Immature natural killer cell (primary cell): ENCODE data around the gene MYO1C. TPM values are rescaled to one million over a fixed set of nuclear protein-coding genes. Genes with fewer than 3 reads are reported as not detected.

Source experiments
- DNase-seq, 3 donors: peaks; one replicate each; pipeline ENCODE4 v3.0.0; 2022; ENCODE audit warnings: mixed read lengths in 1 of 3
- H3K27ac Mint-ChIP-seq, 6 donors: one replicate each; pipeline ENCODE4 v1.8.0; 2020; ENCODE audit warnings: mixed read lengths in 6 of 6, mild to moderate bottlenecking in 5 of 6, inconsistent platforms in 4 of 6, moderate library complexity in 3 of 6
- H3K27me3 Mint-ChIP-seq, 3 donors: one replicate each; pipeline ENCODE4 v1.8.0; 2020 to 2021; ENCODE audit warnings: low read depth in 3 of 3, mild to moderate bottlenecking in 3 of 3, mixed read lengths in 3 of 3, moderate library complexity in 3 of 3, inconsistent platforms in 1 of 3
- H3K36me3 Mint-ChIP-seq, 3 donors: one replicate each; pipeline ENCODE4 v1.8.0; 2020; ENCODE audit warnings: mixed read lengths in 3 of 3, inconsistent platforms in 2 of 3, mild to moderate bottlenecking in 2 of 3
- H3K4me1 Mint-ChIP-seq, 2 donors: one replicate each; pipeline ENCODE4 v1.8.0; 2020; ENCODE audit warnings: inconsistent platforms in 2 of 2, mild to moderate bottlenecking in 2 of 2, mixed read lengths in 2 of 2, moderate library complexity in 1 of 2
- H3K4me3 Mint-ChIP-seq, 5 donors: one replicate each; pipeline ENCODE4 v1.8.0; 2020; ENCODE audit warnings: mild to moderate bottlenecking in 5 of 5, mixed read lengths in 5 of 5, inconsistent platforms in 3 of 5, moderate library complexity in 3 of 5
- H3K9me3 Mint-ChIP-seq, 6 donors: one replicate each; pipeline ENCODE4 v1.8.0; 2020; ENCODE audit warnings: mild to moderate bottlenecking in 6 of 6, mixed read lengths in 6 of 6, inconsistent platforms in 4 of 6, moderate library complexity in 3 of 6
- polyA plus RNA-seq, 3 donors: library from polyadenylated mRNA; unstranded; fragments of 300-500 nt; fragmentation: Illumina TruSeq; gene quantifications; one replicate each; pipeline ENCODE4 v1.2.3, GENCODE V29; 2021

MYO1C gene
- polyA plus RNA-seq, 3 donors from 2014 or later = 0.63 to 0.86 TPM; not detected in 1

DNA sequence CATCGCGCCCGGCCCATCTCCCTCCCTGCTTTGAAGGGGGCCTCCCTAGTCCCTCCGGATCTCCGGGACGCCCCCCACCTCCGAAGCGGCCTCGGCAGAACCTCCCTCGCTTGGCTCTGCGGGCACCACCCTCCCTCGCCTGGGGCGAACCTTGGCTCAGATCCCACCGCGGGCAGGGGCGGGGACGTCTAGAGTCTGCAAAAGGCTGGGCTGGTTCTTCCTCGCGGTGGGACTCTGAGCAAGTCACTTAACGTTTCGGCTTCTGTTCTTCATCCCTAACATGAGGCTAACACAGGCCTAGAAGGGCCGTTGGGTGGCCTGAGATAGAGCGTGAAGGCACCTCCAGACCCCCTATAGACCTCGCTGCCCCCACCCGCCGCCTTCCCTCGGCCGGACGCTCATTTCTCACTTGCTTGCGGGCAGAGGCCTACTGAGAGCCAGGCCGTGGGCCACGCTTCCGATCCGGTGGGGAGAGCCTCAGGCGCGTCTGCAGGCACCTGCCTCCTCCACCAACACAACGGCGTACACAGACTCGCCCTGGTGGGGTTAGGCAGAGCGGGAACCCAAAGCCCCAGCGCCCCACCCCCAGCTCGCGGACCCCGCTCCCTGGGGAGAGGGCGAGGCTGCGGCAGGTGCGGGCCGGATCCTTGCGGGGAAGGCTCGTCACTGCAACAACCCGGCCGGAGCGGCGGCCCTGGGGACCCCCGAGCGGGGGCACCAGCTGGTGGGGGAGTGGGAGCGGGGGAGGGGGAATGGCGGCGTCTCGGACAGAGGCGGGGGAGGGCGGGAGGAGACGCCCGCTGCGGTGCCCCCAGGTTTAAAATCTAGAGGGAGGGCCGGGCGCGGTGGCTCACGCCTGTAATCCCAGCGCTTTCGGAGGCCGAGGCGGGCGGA, 5.4 kb downstream of the MYO1C start:
- Mint-ChIP-seq H3K4me3 (peak overlapping the region; percentile 81 to 86 (median 85)), H3K27me3 (peaks cover 21 to 29% (median 22%) of the 10 kb centered on the region in 3 donors), H3K4me1 (peaks cover 14 to 28% of the 10 kb centered on the region in 2 donors), H3K9me3 (no peaks in the 10 kb centered on the region), H3K36me3 (no peaks in the 10 kb centered on the region), H3K27ac (peak overlapping the region in 4 of 6 donors; percentile 53 to 69 (median 66))
- peak; percentile 41 to 47 (median 47) for DNase-seq

DNA sequence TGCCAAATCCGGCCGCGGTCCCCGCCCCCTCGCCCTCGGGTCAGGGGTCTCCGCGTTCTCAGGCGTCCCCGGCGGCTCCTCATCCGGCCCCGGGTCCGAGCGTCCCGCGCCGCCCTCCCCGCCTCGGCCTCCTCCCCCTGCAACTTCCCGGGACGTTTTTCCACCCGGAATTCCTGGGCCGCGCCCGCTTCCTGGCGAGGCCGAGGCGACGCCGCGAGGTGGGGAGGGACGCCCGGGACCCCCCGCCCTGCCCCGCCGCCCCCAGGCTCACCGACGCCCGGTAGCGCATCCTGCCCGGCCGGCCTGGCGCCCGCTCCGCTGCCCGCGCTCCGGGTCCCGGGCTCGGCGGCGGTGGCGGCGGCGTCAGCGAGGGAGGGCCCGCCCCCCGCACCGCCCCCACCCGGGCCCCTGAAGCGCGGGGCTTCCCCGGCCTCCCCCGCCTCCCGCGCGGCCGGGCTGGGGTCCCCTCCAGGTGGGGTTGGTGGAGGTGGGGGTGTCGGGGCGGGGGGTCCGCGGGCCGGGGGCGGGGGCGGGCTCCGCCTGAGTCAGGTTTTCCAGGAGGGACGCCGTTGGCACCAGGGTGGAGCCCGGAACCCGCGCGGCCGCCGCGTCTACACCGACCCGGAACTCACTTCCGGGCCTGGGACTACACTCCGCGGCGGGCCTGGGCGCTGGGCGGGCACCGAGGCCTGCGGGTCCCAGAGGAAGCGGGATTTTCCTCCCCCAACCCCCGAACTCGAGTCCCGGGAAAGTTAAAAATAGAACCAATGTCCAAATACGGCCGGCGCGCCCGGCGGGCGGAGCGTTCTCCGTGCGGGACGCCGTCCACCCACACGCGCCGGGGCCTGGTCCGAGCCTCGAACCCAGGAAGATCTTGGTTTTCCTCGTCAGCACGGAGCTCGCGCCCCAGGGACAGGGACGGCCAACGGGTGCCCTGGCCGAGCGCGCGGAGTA, 6.8 kb downstream of the MYO1C start:
- DNase-seq = no peak
- no peaks in the 10 kb centered on the region for H3K9me3 Mint-ChIP-seq
- H3K36me3 Mint-ChIP-seq = peaks cover 0 to 4% (median 0%) of the 10 kb centered on the region in 3 donors
- peaks cover 18 to 29% (median 28%) of the 10 kb centered on the region in 3 donors for H3K27me3 Mint-ChIP-seq
- no peak overlapping the region for H3K27ac Mint-ChIP-seq
- H3K4me1 Mint-ChIP-seq = peaks cover 13 to 23% of the 10 kb centered on the region in 2 donors
- H3K4me3 Mint-ChIP-seq = peak overlapping the region in 4 of 5 donors; percentile 72 to 86 (median 83)

- DNase-seq = no peak
- H3K9me3 Mint-ChIP-seq = no peaks in the 10 kb centered on the region
- peak overlapping the region; percentile 70 to 78 (median 75) for H3K4me3 Mint-ChIP-seq
- peaks cover 0 to 4% (median 0%) of the 10 kb centered on the region in 3 donors for H3K36me3 Mint-ChIP-seq
- H3K27me3 Mint-ChIP-seq = peaks cover 18 to 23% (median 21%) of the 10 kb centered on the region in 3 donors
- H3K4me1 Mint-ChIP-seq = peaks cover 8 to 20% of the 10 kb centered on the region in 2 donors
- H3K27ac Mint-ChIP-seq = peak overlapping the region in 2 of 6 donors; percentile 67 to 75
Observed at GRCh38 chr17:1484676-1485422, 7.6 kb downstream of the MYO1C start.

GRCh38 chr17:1484060-1484535, 8.4 kb downstream of the MYO1C start:
- Mint-ChIP-seq H3K27ac (no peak overlapping the region), H3K4me3 (peak overlapping the region; percentile 17 to 72 (median 63))

DNA sequence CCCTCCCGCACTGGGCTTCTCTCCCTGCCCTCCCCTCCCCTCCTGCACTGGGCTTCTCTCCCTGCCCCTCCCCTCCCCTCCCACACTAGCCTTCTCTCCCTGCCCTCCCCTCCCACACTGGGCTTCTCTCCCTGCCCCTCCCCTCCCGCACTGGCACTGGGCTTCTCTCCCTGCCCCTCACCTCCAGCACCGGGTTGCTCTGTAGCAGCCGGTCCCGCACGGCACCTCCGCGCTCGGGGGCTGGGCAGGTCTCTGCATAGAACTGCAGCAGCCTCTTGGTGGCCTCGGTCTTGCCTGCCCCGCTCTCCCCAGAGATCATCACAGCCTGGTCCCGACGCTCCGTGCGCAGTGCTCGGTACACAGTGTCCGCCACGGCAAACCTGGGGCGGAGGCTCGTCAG, 9.8 kb downstream of the MYO1C start:
- DNase-seq = no peak
- Mint-ChIP-seq H3K27me3 (peaks cover 13 to 17% (median 14%) of the 10 kb centered on the region in 3 donors), H3K4me3 (no peak overlapping the region), H3K36me3 (peaks cover 0 to 4% (median 0%) of the 10 kb centered on the region in 3 donors), H3K27ac (no peak overlapping the region), H3K9me3 (no peaks in the 10 kb centered on the region), H3K4me1 (peaks cover 8 to 13% of the 10 kb centered on the region in 2 donors)

More at GRCh38 chr17:1484060-1484535, 8.4 kb downstream of the MYO1C start:
- Mint-ChIP-seq H3K4me1 (peaks cover 8 to 20% of the 10 kb centered on the region in 2 donors), H3K36me3 (peaks cover 0 to 4% (median 0%) of the 10 kb centered on the region in 3 donors), H3K9me3 (no peaks in the 10 kb centered on the region), H3K27me3 (peaks cover 14 to 21% (median 20%) of the 10 kb centered on the region in 3 donors)
- DNase-seq = no peak

- no peak for DNase-seq
- Mint-ChIP-seq H3K27me3 (peaks cover 9 to 13% (median 9%) of the 10 kb centered on the region in 3 donors), H3K9me3 (no peaks in the 10 kb centered on the region), H3K27ac (no peak overlapping the region), H3K36me3 (peaks cover 0 to 4% (median 0%) of the 10 kb centered on the region in 3 donors), H3K4me1 (peaks cover 2 to 6% of the 10 kb centered on the region in 2 donors), H3K4me3 (no peak overlapping the region)
Observed at GRCh38 chr17:1481736-1482135, 10.8 kb downstream of the MYO1C start.

DNA sequence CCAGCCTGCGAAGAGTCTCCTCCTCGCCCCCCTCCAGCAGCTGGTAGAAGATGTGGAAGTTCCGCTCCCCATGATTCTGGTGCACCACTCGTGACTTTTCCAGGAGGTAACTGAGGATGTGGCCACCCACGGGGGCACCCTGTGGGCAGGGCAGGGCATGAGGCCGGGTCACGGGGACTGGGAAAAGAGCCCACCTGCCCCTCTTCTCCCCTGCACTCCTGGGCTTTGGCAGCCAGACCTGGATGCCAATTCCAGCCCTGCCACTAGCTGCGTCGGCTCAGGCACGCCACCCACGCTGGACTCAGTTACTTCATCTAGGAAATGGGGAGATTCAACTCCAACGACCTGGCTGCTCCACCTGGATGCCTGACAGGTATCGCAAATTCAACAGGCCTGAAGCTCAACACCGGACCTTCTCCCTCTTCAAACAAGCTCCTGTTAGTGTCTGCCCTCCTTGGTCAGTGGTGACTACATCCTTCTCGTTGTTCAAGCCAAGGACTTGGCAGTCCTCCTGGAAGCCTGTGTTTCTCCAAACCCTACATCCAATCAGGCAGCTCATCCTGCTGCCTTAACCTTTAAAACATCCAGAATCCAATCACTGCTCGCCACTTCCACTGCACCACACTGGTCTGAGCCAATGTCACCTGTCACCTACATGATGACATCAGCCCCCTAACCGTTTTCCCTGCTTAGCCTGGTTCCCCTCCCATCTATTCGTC, 11.6 kb downstream of the MYO1C start:
- Mint-ChIP-seq H3K27me3 (peaks cover 5 to 12% (median 9%) of the 10 kb centered on the region in 3 donors), H3K27ac (peak overlapping the region in 1 of 6 donors; percentile 2), H3K4me3 (no peak overlapping the region), H3K9me3 (no peaks in the 10 kb centered on the region), H3K36me3 (peaks cover 0 to 4% (median 0%) of the 10 kb centered on the region in 3 donors), H3K4me1 (peaks cover 0 to 4% of the 10 kb centered on the region in 2 donors)
- no peak for DNase-seq

DNA sequence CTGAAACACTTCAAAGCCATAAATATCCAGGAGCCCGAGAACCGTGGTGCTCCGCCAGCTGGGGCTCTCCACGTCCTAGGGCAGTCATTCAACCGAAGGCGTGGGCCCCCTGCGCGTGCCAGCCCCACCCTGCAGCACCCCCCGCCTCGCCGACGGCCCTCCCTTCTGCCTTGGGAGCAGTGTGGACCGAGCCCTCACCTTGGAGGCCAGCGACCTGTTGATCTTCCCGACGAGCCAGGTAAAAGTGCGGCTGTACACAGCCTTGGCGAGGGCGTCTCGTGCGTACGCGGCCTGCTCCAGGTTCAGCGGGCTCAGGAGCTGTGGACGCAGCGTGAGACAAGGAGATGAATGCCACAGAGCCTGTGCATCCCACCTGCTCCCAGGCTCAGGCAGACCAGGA, 14.1 kb downstream of the MYO1C start:
- peaks cover 0 to 12% (median 8%) of the 10 kb centered on the region in 3 donors for H3K27me3 Mint-ChIP-seq
- peaks cover 0 to 4% (median 0%) of the 10 kb centered on the region in 3 donors for H3K36me3 Mint-ChIP-seq
- no peak for DNase-seq
- H3K9me3 Mint-ChIP-seq = no peaks in the 10 kb centered on the region
- no peak overlapping the region for H3K27ac Mint-ChIP-seq
- no peak overlapping the region for H3K4me3 Mint-ChIP-seq
- no peaks in the 10 kb centered on the region for H3K4me1 Mint-ChIP-seq

GRCh38 chr17:1475321-1475854, 17.1 kb downstream of the MYO1C start:
- no peak overlapping the region for H3K4me3 Mint-ChIP-seq
- H3K27me3 Mint-ChIP-seq = peaks cover 4 to 12% (median 12%) of the 10 kb centered on the region in 3 donors
- no peak for DNase-seq
- H3K4me1 Mint-ChIP-seq = no peaks in the 10 kb centered on the region
- no peak overlapping the region for H3K27ac Mint-ChIP-seq
- H3K9me3 Mint-ChIP-seq = no peaks in the 10 kb centered on the region
- no peaks in the 10 kb centered on the region for H3K36me3 Mint-ChIP-seq

DNA sequence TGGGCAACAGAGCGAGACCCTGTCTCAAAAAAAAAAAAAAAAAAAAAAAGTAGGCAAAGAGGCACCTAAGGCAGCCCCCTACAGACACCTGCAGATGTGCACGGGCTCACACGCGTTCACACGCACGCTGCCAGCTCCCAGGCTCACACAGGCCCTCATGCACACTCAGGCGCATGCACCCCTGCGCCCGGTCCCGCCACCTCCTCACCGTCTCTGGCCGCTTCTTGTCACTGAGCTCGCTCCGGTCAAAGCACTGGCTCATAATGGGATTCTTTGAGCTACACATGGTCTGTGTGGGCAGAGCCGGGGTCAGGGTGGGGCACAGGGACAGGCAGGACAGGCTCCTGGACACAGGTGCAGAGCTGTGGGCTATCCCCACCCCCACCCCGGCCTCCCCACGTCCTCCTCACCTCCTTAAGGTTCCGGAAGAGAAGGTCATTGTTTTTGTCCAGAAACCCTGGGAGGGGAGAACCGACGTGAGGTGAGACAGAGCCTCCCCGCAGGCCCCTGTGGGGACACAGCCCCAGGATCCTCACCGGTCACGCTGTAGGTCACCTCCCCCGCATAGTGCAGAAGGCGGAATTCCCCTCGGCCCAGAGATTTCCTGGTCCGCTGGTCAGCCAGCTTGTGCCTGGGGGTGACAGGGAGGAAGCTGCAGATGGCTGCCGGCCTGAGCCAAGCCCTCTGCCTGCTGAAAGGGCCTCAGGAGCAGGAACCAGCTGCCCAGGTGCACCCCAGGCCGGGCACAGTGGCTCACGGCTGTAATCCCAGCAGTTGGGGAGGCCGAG, 17.9 kb downstream of the MYO1C start:
- H3K4me1 Mint-ChIP-seq = no peaks in the 10 kb centered on the region
- H3K36me3 Mint-ChIP-seq = no peaks in the 10 kb centered on the region
- no peaks in the 10 kb centered on the region for H3K9me3 Mint-ChIP-seq
- no peak for DNase-seq
- H3K4me3 Mint-ChIP-seq = no peak overlapping the region
- H3K27me3 Mint-ChIP-seq = peaks cover 4 to 12% (median 12%) of the 10 kb centered on the region in 3 donors
- H3K27ac Mint-ChIP-seq = no peak overlapping the region

GRCh38 chr17:1473841-1474240, 18.6 kb downstream of the MYO1C start:
- H3K4me1 Mint-ChIP-seq = no peaks in the 10 kb centered on the region
- no peaks in the 10 kb centered on the region for H3K9me3 Mint-ChIP-seq
- DNase-seq = no peak
- H3K27ac Mint-ChIP-seq = no peak overlapping the region
- H3K27me3 Mint-ChIP-seq = peaks cover 10 to 16% (median 14%) of the 10 kb centered on the region in 3 donors
- H3K4me3 Mint-ChIP-seq = no peak overlapping the region
- peaks cover 0 to 6% (median 0%) of the 10 kb centered on the region in 3 donors for H3K36me3 Mint-ChIP-seq
